Measurements from ENCODE around the gene TMED10.

TMED10 gene

DNA sequence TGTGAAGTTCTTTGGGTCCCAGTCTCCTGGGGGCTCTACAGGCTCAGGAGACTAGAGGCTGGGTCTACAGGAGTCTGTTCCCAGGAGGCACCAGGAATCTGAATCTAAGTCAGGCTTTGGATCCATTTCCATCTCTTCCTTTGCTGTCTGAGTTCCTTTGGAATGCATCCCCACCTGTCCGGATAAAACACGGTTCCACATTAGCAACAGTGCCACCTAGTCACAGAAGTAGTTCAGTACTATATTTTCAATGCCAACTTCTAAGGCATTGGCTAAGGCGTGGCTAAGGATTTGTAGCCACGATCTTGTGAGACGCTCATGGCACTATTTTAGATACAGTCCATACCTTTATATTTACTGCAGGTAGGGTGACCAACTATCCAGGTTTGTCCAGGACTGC, 91.9 kb downstream of the TMED10 start:
- no peak for DNase-seq (ENCODE audit: low spot score)

GRCh38 chr14:75083271-75083670, 93.1 kb downstream of the TMED10 start:
- DNase-seq (ENCODE audit: low spot score), result no peak

- no peak for DNase-seq (ENCODE audit: low spot score)
Measured at GRCh38 chr14:75081660-75082229, 94.7 kb downstream of the TMED10 start.
